NCI-H510A (cell line): Measurements from ENCODE around the gene SCO1.

ENCODE experiments used
- DNase-seq: peaks from one replicate; lab custom pipeline; 2025; lab: John Stamatoyannopoulos, UW

SCO1 gene

DNA sequence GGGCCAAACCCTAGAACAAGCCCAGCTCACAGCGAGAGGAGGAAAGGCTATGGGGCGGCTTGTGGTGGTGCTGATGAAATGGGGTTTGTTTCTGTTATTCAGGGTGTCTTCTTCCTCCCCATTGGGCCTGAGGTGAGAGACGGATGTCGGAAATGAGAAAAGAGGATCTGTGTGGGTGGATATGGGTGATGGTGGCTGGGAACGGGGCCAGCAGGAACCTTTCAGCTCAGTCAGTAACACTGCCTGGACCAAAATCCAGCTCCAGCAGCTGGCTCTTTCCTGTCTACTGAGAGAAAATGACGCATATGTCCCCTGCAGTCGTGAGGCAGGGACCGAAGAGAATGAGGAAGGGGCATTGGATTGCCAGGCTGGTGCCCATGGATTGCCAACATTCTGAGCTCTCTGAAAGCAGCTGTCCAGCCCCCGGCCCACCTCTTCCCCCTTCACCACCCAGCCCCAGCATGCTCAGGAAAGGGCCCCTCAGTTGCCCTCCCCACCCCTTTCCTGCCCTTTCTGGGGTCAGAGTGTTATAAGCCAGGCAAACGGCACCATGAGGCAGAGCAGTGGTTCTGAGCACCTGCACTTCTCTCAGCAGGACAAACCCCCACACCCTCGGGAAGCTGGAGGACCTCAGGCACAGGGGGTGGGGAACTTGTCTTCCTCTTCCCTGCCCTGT, 44.2 kb downstream of the SCO1 start:
- DNase-seq = no peak

GRCh38 chr17:10651927-10652326, 45.4 kb downstream of the SCO1 start:
- no peak for DNase-seq

- DNase-seq = no peak
These were observed 47.7 kb downstream of the SCO1 start for GRCh38 chr17:10649602-10650001.

DNA sequence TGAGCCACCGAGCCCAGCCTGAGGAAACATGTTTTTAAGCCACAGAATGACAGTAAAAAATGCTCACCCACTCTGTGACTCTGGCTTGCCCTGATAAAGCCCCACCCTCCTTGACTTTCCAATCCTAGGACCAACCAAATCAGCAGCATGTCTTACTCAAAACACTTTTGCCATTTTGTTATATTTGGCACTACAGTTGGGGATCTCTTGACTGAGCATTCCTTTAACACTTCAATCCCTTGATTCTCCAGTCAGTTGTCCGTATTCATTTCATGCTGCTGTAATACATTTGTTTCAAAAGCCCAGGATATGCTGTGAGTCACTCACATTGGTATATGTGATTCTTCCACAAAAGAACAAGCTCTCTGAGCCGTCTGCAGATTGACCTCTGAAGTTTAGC, 48.4 kb downstream of the SCO1 start:
- DNase-seq = no peak

DNA sequence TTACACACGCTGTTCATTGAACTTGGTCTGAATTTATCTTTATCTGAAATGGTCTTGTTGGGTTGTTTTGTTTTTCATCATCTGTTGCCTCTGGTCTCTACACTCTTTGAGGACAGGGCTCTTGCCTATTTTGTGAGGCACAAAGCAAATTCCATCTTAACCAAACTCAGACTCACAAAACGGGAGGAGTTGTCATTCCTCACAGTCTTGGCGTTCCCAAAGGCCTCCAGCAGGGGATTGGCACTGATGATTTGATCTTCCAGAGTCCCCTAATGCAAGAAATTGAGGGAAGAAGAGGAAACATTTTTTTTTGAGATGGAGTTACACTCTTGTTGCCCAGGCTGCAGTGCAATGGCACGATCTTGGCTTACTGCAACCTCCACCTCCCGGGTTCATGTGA, 49.0 kb downstream of the SCO1 start:
- DNase-seq = no peak

DNA sequence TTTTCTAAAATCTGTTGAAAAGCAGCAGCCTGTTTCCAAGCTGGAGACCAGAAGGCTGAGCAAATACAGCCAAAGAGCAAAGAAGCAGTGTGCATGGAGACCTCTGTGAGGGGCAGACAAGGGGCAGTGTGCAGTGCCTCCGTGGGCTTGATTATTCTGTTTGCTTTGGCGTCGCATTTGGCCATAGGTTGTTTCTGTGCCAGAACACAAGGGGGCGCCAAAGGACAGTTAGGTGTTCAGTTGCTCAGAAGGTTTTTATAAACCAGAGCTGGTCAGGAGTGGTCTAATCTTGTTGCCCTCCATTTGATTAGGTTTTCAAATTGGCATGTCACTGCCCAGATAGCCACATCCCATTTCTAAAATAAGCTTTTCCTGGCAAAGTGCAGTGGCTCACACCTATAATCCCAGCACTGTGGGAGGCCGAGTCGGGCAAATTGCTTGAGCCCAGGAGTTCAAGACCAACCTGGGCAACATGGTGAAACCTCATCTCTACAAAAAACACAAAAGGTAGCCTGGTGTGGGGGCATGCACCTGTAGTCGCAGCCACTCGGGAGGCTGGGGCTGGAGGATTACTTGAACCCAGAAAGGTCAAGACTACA, 50.8 kb downstream of the SCO1 start:
- peak; percentile 7 for DNase-seq

- no peak for DNase-seq
These were observed 56.9 kb downstream of the SCO1 start for GRCh38 chr17:10640475-10640874.

GRCh38 chr17:10638151-10638550, 59.2 kb downstream of the SCO1 start:
- no peak for DNase-seq

- DNase-seq = no peak
These were observed 62.0 kb downstream of the SCO1 start for GRCh38 chr17:10635290-10635689.

DNA sequence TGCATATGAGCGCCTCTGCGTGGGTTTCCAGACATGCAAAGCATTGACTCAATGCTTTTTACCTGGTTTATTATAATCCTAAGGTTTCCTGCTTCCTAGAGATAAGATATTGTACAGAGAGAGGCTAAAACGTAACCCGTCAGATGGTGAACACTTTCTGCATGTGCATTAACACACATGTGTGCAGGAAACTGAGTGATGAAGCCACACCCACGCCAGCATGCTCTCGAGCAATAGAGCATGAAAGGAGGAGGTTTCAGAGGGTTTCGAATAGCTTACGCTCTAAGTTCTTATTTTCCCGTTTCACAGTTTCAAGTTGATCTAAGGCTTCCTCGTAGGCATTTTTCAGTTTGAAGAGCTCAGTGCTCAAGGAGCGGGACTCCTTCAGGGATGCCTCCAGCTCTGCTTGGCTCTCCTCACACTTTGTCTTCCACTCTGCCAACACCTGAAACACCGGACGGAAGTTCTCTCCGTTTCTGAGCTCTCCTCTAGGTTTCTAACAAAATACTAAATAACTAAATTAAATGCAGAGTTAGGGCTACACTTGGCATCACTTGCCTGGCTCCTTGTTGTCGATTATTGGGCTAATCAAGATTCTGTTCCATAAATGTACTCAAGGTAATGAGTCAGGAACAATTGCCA, 63.5 kb downstream of the SCO1 start:
- no peak for DNase-seq

DNA sequence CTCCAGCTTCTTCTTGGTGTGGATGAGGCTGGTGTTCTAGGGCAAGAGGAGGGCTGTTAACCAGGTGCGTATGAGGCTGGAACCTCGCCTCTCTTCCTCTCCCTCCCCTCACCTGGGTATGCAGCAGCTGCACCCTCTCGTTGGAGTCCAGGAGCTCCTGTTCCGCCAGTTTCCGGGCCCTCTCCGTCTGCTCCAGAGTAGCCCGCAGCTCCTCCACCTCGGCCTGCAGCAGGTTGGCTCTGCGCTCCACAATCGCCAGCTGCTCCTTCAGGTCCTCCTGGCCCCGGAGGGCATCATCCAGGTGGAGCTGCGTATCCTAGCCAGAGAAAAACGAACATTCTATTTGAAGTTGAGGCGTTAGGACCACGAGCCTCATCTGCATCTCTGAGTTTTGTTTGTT, 65.6 kb downstream of the SCO1 start:
- DNase-seq = no peak

GRCh38 chr17:10631048-10631700, 66.2 kb downstream of the SCO1 start:
- no peak for DNase-seq

DNA sequence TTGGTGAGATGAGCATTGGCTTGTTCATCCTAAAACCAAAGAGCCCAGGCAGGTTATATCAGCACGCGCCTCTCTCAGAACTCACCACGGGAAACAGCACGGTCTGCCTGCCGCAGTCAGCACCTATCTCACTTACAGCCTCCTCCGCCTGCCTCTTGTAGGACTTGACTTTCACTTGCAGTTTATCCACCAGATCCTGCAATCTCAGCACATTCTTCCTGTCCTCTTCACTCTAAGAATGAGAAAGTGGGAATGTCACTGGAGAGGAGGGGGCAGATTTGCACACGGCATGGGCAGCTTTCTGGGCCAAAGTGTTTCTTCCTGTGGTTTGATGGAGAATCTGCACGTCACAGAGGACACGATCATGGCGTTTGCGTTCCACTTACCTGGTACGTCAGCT, 67.6 kb downstream of the SCO1 start:
- no peak for DNase-seq

DNA sequence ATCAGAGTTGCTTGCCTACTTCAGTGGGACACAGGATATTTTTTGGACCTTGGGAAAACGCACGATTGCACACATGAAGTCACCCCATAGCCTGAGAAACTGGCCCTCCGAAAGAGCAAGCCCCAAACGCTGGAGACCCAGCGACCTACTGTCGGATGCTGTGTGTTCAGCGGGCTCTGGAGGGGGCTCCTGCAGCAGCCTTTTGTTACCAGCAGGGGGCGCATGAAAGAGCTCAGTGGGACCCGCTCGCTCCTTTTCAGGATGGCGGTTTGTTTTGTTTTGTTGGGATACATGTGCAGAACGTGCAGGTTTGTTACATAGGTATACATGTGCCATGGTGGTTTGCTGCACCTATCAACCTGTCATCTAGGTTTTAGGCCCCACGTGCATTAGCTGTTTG, 68.6 kb downstream of the SCO1 start:
- DNase-seq = no peak

DNA sequence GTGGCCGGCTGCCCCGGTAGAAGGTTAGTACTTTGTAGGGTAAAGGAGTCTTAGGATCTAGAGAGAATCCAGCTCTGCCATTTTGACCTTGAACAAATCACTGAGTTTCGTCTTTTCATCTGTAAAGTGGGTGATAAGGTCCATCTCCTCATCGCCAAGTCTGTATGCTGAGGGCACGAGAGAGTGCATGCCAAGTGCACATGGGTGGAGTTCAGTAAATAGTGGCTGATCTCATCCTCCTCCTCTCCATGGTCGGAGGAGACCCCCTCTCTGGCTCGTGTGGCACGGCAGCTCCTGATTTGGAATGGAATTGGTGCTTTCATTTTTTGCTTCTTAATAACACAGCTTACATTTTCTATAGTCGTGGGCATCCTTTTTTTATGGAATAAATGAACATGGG, 70.9 kb downstream of the SCO1 start:
- no peak for DNase-seq

DNA sequence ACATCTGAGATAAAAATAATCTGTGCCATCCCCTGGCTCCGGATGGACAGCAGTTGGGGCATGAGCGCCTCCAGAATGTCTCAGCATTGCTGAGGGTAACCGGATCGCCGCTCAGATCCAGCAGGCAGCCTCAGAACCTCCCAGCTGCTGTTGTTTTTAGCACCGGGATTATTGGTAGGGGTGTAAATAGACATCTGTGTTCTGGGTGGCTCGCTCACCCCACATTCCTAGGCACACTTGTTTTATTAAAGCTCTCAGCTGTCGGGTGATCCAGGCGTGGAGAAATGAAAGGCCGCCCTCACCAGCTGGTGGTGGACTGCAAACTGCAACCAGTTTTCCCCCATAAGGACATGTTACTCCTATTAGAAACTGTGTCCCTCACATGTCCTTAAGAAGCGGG, 72.4 kb downstream of the SCO1 start:
- no peak for DNase-seq

- no peak for DNase-seq
These were observed 73.5 kb downstream of the SCO1 start for GRCh38 chr17:10623737-10624338.

GRCh38 chr17:10622617-10623485, 74.5 kb downstream of the SCO1 start:
- no peak for DNase-seq
